B cell (primary cell): ENCODE data around the gene PPP1R7. TPM values are rescaled to one million over a fixed set of nuclear protein-coding genes. Genes with fewer than 3 reads are reported as not detected.
"Not testable (repeated sequence)": the region's sequence is repeated elsewhere in the genome, so short reads cannot be mapped to it uniquely, and the experiment has no call there.

Source experiments
- ATAC-seq: fragments of 200-7000 bp; cut with Tn5 transposase; one replicate; pipeline ENCODE4 v1.10.0; 2021; ENCODE audit warnings: low read depth, mild to moderate bottlenecking, moderate number of reproducible peaks, moderate library complexity
- CTCF ChIA-PET: fragments of 350-600 bp; sonication (Branson Sonifier 250); formaldehyde crosslinking; loops from one replicate; lab custom pipeline; 2021; ENCODE audit warnings: antibody characterized with exemption, inconsistent platforms; lab: Charles Lee
- POLR2A ChIA-PET: fragments of 350-600 bp; sonication (Branson Sonifier 250); formaldehyde crosslinking; loops from one replicate; lab custom pipeline; 2021; ENCODE audit warnings: antibody characterized with exemption; lab: Charles Lee
- DNase-seq: peaks from one replicate; pipeline ENCODE4 v3.0.0; 2013
- H2AFZ ChIP-seq: 2 replicates; pipeline ENCODE4 v1.6.1; 2012; ENCODE audit warnings: mild to moderate bottlenecking, low read depth, low read length; ENCODE audit not compliant: insufficient read depth, poor library complexity, severe bottlenecking
- H3K27ac ChIP-seq, 2 donors: 1 replicate in 1 of 2; 2 replicates in 1 of 2; pipeline ENCODE4 v1.5.1; 2012 to 2013; ENCODE audit warnings: low read length in 2 of 2, mild to moderate bottlenecking in 2 of 2, moderate library complexity in 1 of 2
- H3K27me3 ChIP-seq, 4 experiments: fragments of 200-600 bp in 1 of 4; sonication (generic) in 1 of 4; replicated peaks in 1 of 4; 1 replicate in 2 of 4; 2 replicates in 2 of 4; pipeline versions ENCODE4 v1.6.1 to v1.7.0; 2013 to 2016; ENCODE audit warnings: low read length in 3 of 4, mild to moderate bottlenecking in 2 of 4, mixed read lengths in 1 of 4, moderate library complexity in 1 of 4; ENCODE audit not compliant: insufficient read depth in 4 of 4, control insufficient read depth in 3 of 4; ENCODE audit errors: control extremely low read depth in 1 of 4
- H3K36me3 ChIP-seq, 2 experiments: replicated peaks in 1 of 2; 1 replicate in 1 of 2; 2 replicates in 1 of 2; pipeline versions ENCODE4 v1.6.1 to v1.7.1; 2013; ENCODE audit warnings: low read length in 1 of 2; ENCODE audit not compliant: insufficient read depth in 2 of 2, control insufficient read depth in 1 of 2; ENCODE audit errors: control extremely low read depth in 1 of 2, extremely low read depth in 1 of 2
- H3K4me1 ChIP-seq, 2 donors: fragments of 200-600 bp in 1 of 2; sonication (generic) in 1 of 2; 1 replicate in 1 of 2; 2 replicates in 1 of 2; pipeline versions ENCODE4 v1.5.1 to v1.6.1; 2013 to 2017; ENCODE audit warnings: low read length in 2 of 2; ENCODE audit not compliant: control insufficient read depth in 2 of 2, insufficient read depth in 2 of 2
- H3K4me2 ChIP-seq: replicated peaks from 2 replicates; pipeline ENCODE3; 2012; ENCODE audit warnings: mild to moderate bottlenecking, low read depth, low read length; ENCODE audit not compliant: poor library complexity, severe bottlenecking
- H3K4me3 ChIP-seq, 5 experiments: fragments of 200-600 bp in 1 of 5; sonication (generic) in 1 of 5; 1 replicate in 3 of 5; 2 replicates in 2 of 5; pipeline versions ENCODE4 v1.5.1 to v1.7.0; 2011 to 2016; ENCODE audit warnings: low read length in 4 of 5, mild to moderate bottlenecking in 4 of 5, low read depth in 2 of 5, control low read depth in 1 of 5, moderate library complexity in 1 of 5; ENCODE audit not compliant: insufficient read depth in 1 of 5; ENCODE audit errors: control extremely low read depth in 1 of 5, extremely low read depth in 1 of 5
- H3K79me2 ChIP-seq: fragments of 200-600 bp; sonication (generic); one replicate; pipeline ENCODE4 v1.6.0; 2016; ENCODE audit warnings: low read length; ENCODE audit not compliant: control insufficient read depth, insufficient read depth
- H3K9ac ChIP-seq: fragments of 200-600 bp; sonication (generic); 2 replicates; pipeline ENCODE4 v1.6.1; 2017; ENCODE audit warnings: mild to moderate bottlenecking, low read length, moderate library complexity
- H3K9me3 ChIP-seq, 3 donors: one replicate each; pipeline versions ENCODE4 v1.6.1 to v1.7.1; 2013; ENCODE audit warnings: low read length in 2 of 3; ENCODE audit not compliant: control insufficient read depth in 2 of 3, insufficient read depth in 1 of 3; ENCODE audit errors: control extremely low read depth in 1 of 3
- H4K20me1 ChIP-seq: 2 replicates; pipeline ENCODE4 v1.6.0; 2012; ENCODE audit warnings: mild to moderate bottlenecking, low read length; ENCODE audit not compliant: insufficient read depth, control insufficient read depth, poor library complexity, severe bottlenecking
- H3K27ac Mint-ChIP-seq: one replicate; pipeline ENCODE4 v1.8.0; 2021; ENCODE audit warnings: mixed read lengths
- H3K27me3 Mint-ChIP-seq: one replicate; pipeline ENCODE4 v1.8.0; 2021; ENCODE audit warnings: mixed read lengths
- H3K4me1 Mint-ChIP-seq: one replicate; pipeline ENCODE4 v1.8.0; 2021; ENCODE audit warnings: mixed read lengths
- H3K4me3 Mint-ChIP-seq: one replicate; pipeline ENCODE4 v1.8.0; 2021; ENCODE audit warnings: mixed read lengths
- H3K9me3 Mint-ChIP-seq: one replicate; pipeline ENCODE4 v1.8.0; 2022; ENCODE audit warnings: mixed read lengths; ENCODE audit not compliant: insufficient read depth
- CTCF ChIP-seq: fragments of 200-600 bp; IDR thresholded peaks from one replicate; pipeline ENCODE4 v1.8.0; 2022; ENCODE audit warnings: antibody characterized with exemption, mild to moderate bottlenecking
- EZH2 ChIP-seq: IDR thresholded peaks from 2 replicates; pipeline ENCODE4 v1.6.1; 2012; ENCODE audit warnings: borderline replicate concordance, low read depth, mild to moderate bottlenecking, moderate library complexity, low read length; ENCODE audit not compliant: insufficient read depth, poor library complexity, severe bottlenecking
- WGBS: methylation state at CpG from one replicate; pipeline ENCODE4 v1.1.5; 2013; ENCODE audit warnings: missing lambda C conversion rate; ENCODE audit not compliant: insufficient coverage; 5-methylcytosine and 5-hydroxymethylcytosine counted together
- intact Hi-C: fragments of 100-400 bp; cut with micrococcal nuclease; formaldehyde crosslinking; loops from one replicate; pipeline ENCODE4 v1.10.0; 2022
- polyA plus RNA-seq: library from polyadenylated mRNA; depleted of rRNA; stranded (reverse); fragments of >200 nt; gene quantifications from 2 replicates; pipeline ENCODE4 v1.2.3, GENCODE V29; 2012
- total RNA-seq, 2 donors: library from RNA; stranded (reverse); fragments of 120-200 nt in 1 of 2; gene quantifications; 1 replicate in 1 of 2; 2 replicates in 1 of 2; pipeline versions ENCODE4 v1.2.3 to v1.2.4, GENCODE V29; 2013 to 2022

Gene PPP1R7
- total and polyA plus RNA-seq, 2 donors (not counting 1 experiment from before 2014, with no cell fraction given): 37.7 to 50.9 TPM

- Mint-ChIP-seq H3K27me3 (no peaks in the 10 kb centered on the region), H3K27ac (no peak overlapping the region), H3K4me1 (no peaks in the 10 kb centered on the region), H3K4me3 (no peak overlapping the region), H3K9me3 (no peaks in the 10 kb centered on the region)
- Histone ChIP-seq H3K9me3 (no peaks in the 10 kb centered on the region), H3K4me1 (no peaks in the 10 kb centered on the region), H4K20me1 (no peaks in the 10 kb centered on the region), H2AFZ (no peak overlapping the region), H3K4me2 (no peak overlapping the region), H3K36me3 (no peaks in the 10 kb centered on the region), H3K79me2 (no peaks in the 10 kb centered on the region), H3K27ac (no peak overlapping the region), H3K9ac (no peak overlapping the region), H3K4me3 (no peak overlapping the region), H3K27me3 (no peaks in the 10 kb centered on the region)
- no peak for DNase-seq
- TF ChIP-seq CTCF (no peak), EZH2 (no peak)
- ChIA-PET POLR2A (no interaction called here), CTCF (interaction anchor here (0.9 kb wide), 1 partner anchor 24 kb away, joined by 3 read pairs; no protein-coding TSS in a partner anchor)
- ATAC-seq: no peak
- intact Hi-C loops: no loop called here
- WGBS: 96% methylated on average over 17 of the region's 18 CpGs
Observed at GRCh38 chr2:241195506-241196130, 45.4 kb downstream of the PPP1R7 start.

GRCh38 chr2:241197246-241197645 lies 47.0 kb downstream of the PPP1R7 start:
- H4K20me1 ChIP-seq, H2AFZ ChIP-seq, H3K4me1 Mint-ChIP-seq, CTCF ChIA-PET, H3K4me3 Mint-ChIP-seq, H3K9me3 ChIP-seq, H3K27ac Mint-ChIP-seq, POLR2A ChIA-PET, H3K9me3 Mint-ChIP-seq, H3K27me3 Mint-ChIP-seq, H3K4me3 ChIP-seq, H3K9ac ChIP-seq, H3K4me1 ChIP-seq, H3K27me3 ChIP-seq, intact Hi-C loops, DNase-seq, H3K79me2 ChIP-seq, ATAC-seq, H3K36me3 ChIP-seq, H3K27ac ChIP-seq, H3K4me2 ChIP-seq: not testable (repeated sequence)
- WGBS: 99% methylated on average over 11 of the region's 14 CpGs
